HG03575 (cell line): ENCODE measurements around the gene HSD11B2.

ENCODE experiments used
- ATAC-seq: cut with Tn5 transposase; IDR thresholded peaks from one replicate; pipeline ENCODE4 v1.9.1; 2021; ENCODE audit not compliant: unreplicated experiment, insufficient number of reproducible peaks, low FRiP score; ENCODE audit errors: extremely low read depth

Gene HSD11B2

GRCh38 chr16:67430977-67431774, at the start of gene HSD11B2:
HSD11B2 (plus strand) TSS chr16:67431121; CDS start chr16:67431249, 128 bp downstream.
- ATAC-seq, result no peak

- no peak for ATAC-seq
Observed at GRCh38 chr16:67383284-67383683, 47.6 kb upstream of the HSD11B2 start.

GRCh38 chr16:67384778-67385510, 46.0 kb upstream of the HSD11B2 start:
- no peak for ATAC-seq

GRCh38 chr16:67386861-67387455, 44.0 kb upstream of the HSD11B2 start:
- no peak for ATAC-seq

- no peak for ATAC-seq
Observed at GRCh38 chr16:67387479-67388079, 43.3 kb upstream of the HSD11B2 start.

- ATAC-seq, result no peak
Observed at GRCh38 chr16:67388191-67388590, 42.7 kb upstream of the HSD11B2 start.

GRCh38 chr16:67388591-67388990, 42.3 kb upstream of the HSD11B2 start:
- ATAC-seq, result no peak

GRCh38 chr16:67389911-67390815, 40.8 kb upstream of the HSD11B2 start:
- ATAC-seq, result no peak

- no peak for ATAC-seq
Observed at GRCh38 chr16:67390816-67391423, 40.0 kb upstream of the HSD11B2 start.

GRCh38 chr16:67391424-67392300, 39.3 kb upstream of the HSD11B2 start:
- ATAC-seq, result no peak

GRCh38 chr16:67392301-67393059, 38.4 kb upstream of the HSD11B2 start:
- no peak for ATAC-seq

- no peak for ATAC-seq
Observed at GRCh38 chr16:67393111-67393787, 37.7 kb upstream of the HSD11B2 start, which contains the start of gene TPPP3. TPPP3 (minus strand) TSS chr16:67393498; CDS start chr16:67391111, 2,387 bp downstream.

- ATAC-seq, result no peak
Observed at GRCh38 chr16:67393788-67394154, 37.1 kb upstream of the HSD11B2 start.

GRCh38 chr16:67394155-67395104, 36.5 kb upstream of the HSD11B2 start:
- ATAC-seq, result no peak

GRCh38 chr16:67395105-67395457, 35.8 kb upstream of the HSD11B2 start:
- ATAC-seq, result no peak
